Measurements from ENCODE around the gene SPATA6. TPM values are rescaled to one million over a fixed set of nuclear protein-coding genes. Genes with fewer than 3 reads are reported as not detected.
"Not testable (repeated sequence)": the region's sequence is repeated elsewhere in the genome, so short reads cannot be mapped to it uniquely, and the experiment has no call there.

The SPATA6 gene
- total RNA-seq, 1 experiment from 2014 or later, result 18.2 TPM

GRCh38 chr1:48302652-48303051, 169.4 kb downstream of the SPATA6 start:
- Histone ChIP-seq H3K36me3 (ENCODE audit: control insufficient read depth, insufficient read depth, low read length) (no peaks in the 10 kb centered on the region), H3K4me3 (ENCODE audit: low read depth in 2 of 2, low read length in 2 of 2) (no peak overlapping the region), H3K4me1 (ENCODE audit: control insufficient read depth, insufficient read depth, low read length) (no peaks in the 10 kb centered on the region), H3K27me3 (ENCODE audit: control insufficient read depth, insufficient read depth, low read length) (no peaks in the 10 kb centered on the region), H3K27ac (ENCODE audit: low read length) (no peak overlapping the region), H3K9me3 (ENCODE audit: control insufficient read depth, insufficient read depth, low read depth, low read length) (no peaks in the 10 kb centered on the region)
- POLR2A ChIA-PET, result no interaction called here
- no TSS peak for BruUV-seq (replicated peaks)
- TF ChIP-seq TCF7L2 (IDR thresholded peaks at IDR 0.05; ENCODE audit: low read depth, low read length), result peak; percentile 64
- no peak for TF ChIP-seq SIN3A (IDR thresholded peaks at IDR 0.05; ENCODE audit: borderline replicate concordance, insufficient read depth, low read depth, low read length)
- no peak for DNase-seq (ENCODE audit: low read depth, low spot score)
- in situ Hi-C loops (cut with HindIII; ENCODE audit: low pct_unique_long_range_greater_than_20kb, low sequenced_read_pairs) (no loop called here), intact Hi-C loops (cut with micrococcal nuclease; ENCODE audit: unreplicated experiment) (no loop called here)
- CTCF ChIA-PET, result no interaction called here
- no peak for ATAC-seq

- intact Hi-C loops (cut with micrococcal nuclease; ENCODE audit: unreplicated experiment), result no loop called here
- H3K27ac ChIP-seq (ENCODE audit: low read length), result no peak overlapping the region
- no peak for ATAC-seq
These were observed 177.3 kb downstream of the SPATA6 start for GRCh38 chr1:48294656-48295055.

GRCh38 chr1:48294094-48294493, 177.9 kb downstream of the SPATA6 start:
- H3K4me1 ChIP-seq (ENCODE audit: control insufficient read depth, insufficient read depth, low read length); H3K9me3 ChIP-seq (ENCODE audit: control insufficient read depth, insufficient read depth, low read depth, low read length); H3K27ac ChIP-seq (ENCODE audit: low read length); H3K4me3 ChIP-seq (ENCODE audit: low read depth in 2 of 2, low read length in 2 of 2); H3K36me3 ChIP-seq (ENCODE audit: control insufficient read depth, insufficient read depth, low read length); DNase-seq (ENCODE audit: low read depth, low spot score); BruUV-seq (replicated peaks); CTCF ChIA-PET; intact Hi-C loops (cut with micrococcal nuclease; ENCODE audit: unreplicated experiment); H3K27me3 ChIP-seq (ENCODE audit: control insufficient read depth, insufficient read depth, low read length); ATAC-seq; POLR2A ChIA-PET; in situ Hi-C loops (cut with HindIII; ENCODE audit: low pct_unique_long_range_greater_than_20kb, low sequenced_read_pairs): not testable (repeated sequence)

More at GRCh38 chr1:48294656-48295055, 177.3 kb downstream of the SPATA6 start:
- no peaks in the 10 kb centered on the region for H3K9me3 ChIP-seq (ENCODE audit: control insufficient read depth, insufficient read depth, low read depth, low read length)
- POLR2A ChIA-PET, result no interaction called here
- CTCF ChIA-PET, result no interaction called here
- no peak overlapping the region for H3K4me3 ChIP-seq (ENCODE audit: low read depth in 2 of 2, low read length in 2 of 2)
- in situ Hi-C loops (cut with HindIII; ENCODE audit: low pct_unique_long_range_greater_than_20kb, low sequenced_read_pairs), result no loop called here
- H3K36me3 ChIP-seq (ENCODE audit: control insufficient read depth, insufficient read depth, low read length), result no peaks in the 10 kb centered on the region
- no peaks in the 10 kb centered on the region for H3K4me1 ChIP-seq (ENCODE audit: control insufficient read depth, insufficient read depth, low read length)
- no peak for TF ChIP-seq POLR2AphosphoS5 (IDR thresholded peaks at IDR 0.05; ENCODE audit: low read depth, low read length)
- TF ChIP-seq CTCF (IDR thresholded peaks at IDR 0.05), result no peak
- TF ChIP-seq SIN3A (IDR thresholded peaks at IDR 0.05; ENCODE audit: borderline replicate concordance, insufficient read depth, low read depth, low read length), result no peak
- no peak for TF ChIP-seq REST (IDR thresholded peaks at IDR 0.05; ENCODE audit: insufficient read depth in 1 of 2, low read depth in 2 of 2, low read length in 1 of 2)
- TF ChIP-seq TCF7L2 (IDR thresholded peaks at IDR 0.05; ENCODE audit: low read depth, low read length), result no peak
- DNase-seq (ENCODE audit: low read depth, low spot score), result no peak
- BruUV-seq (replicated peaks), result no TSS peak
- no peaks in the 10 kb centered on the region for H3K27me3 ChIP-seq (ENCODE audit: control insufficient read depth, insufficient read depth, low read length)

All from Panc1 (cell line).